BJ (cell line): ENCODE data around the gene ZNF148. TPM values are rescaled to one million over a fixed set of nuclear protein-coding genes. Genes with fewer than 3 reads are reported as not detected.

Source experiments
- CTCF ChIA-PET: fragments of 350-600 bp; formaldehyde crosslinking; extraction: SDS; loops from one replicate; lab custom pipeline; 2021; ENCODE audit warnings: antibody characterized with exemption, inconsistent platforms; lab: Yijun Ruan, JAX
- POLR2A ChIA-PET: fragments of 300-600 bp; sonication (Branson Sonifier 250); formaldehyde crosslinking; extraction: SDS; loops from one replicate; lab custom pipeline; 2021; ENCODE audit warnings: antibody characterized with exemption; lab: Charles Lee
- DNase-seq: peaks from one replicate; pipeline ENCODE4 v3.0.0-alpha.2; 2011; ENCODE audit warnings: low read depth
- H3K27me3 ChIP-seq: 2 replicates; pipeline ENCODE4 v1.6.0; 2011; ENCODE audit warnings: low read length; ENCODE audit not compliant: control insufficient read depth, insufficient read depth
- H3K36me3 ChIP-seq: 2 replicates; pipeline ENCODE4 v1.5.1; 2011; ENCODE audit warnings: low read length; ENCODE audit not compliant: control insufficient read depth, insufficient read depth
- H3K4me3 ChIP-seq: 2 replicates; pipeline ENCODE4 v1.5.1; 2011; ENCODE audit warnings: low read depth, mild to moderate bottlenecking, control low read depth, low read length
- CTCF ChIP-seq: IDR thresholded peaks from 2 replicates; pipeline ENCODE4 v1.5.1; 2011; ENCODE audit warnings: low read depth, mild to moderate bottlenecking, control low read depth, inconsistent platforms, low read length, moderate library complexity; ENCODE audit not compliant: insufficient read depth
- polyA plus RNA-seq: library from polyadenylated mRNA; depleted of rRNA; stranded (reverse); fragments of >200 nt; gene quantifications from 2 replicates; pipeline ENCODE4 v1.2.3, GENCODE V29; 2011

Gene ZNF148
- polyA plus RNA-seq, 1 experiment, result 18.4 TPM

GRCh38 chr3:125212091-125212508 lies 163.0 kb downstream of the ZNF148 start:
- POLR2A ChIA-PET, result no interaction called here

GRCh38 chr3:125211523-125212090 lies 163.5 kb downstream of the ZNF148 start:
- Histone ChIP-seq H3K27me3 (no peaks in the 10 kb centered on the region), H3K4me3 (no peak overlapping the region), H3K36me3 (no peaks in the 10 kb centered on the region)
- DNase-seq, result no peak
- CTCF ChIA-PET, result interaction anchor here (1.0 to 1.2 kb wide), 2 partner anchors 15 to 16 kb away, joined by 3 to 4 read pairs; no protein-coding TSS in a partner anchor
- TF ChIP-seq CTCF, result no peak
- POLR2A ChIA-PET, result no interaction called here

More at GRCh38 chr3:125212091-125212508, 163.0 kb downstream of the ZNF148 start:
- DNase-seq, result no peak
- CTCF ChIA-PET, result interaction anchor here (1.0 to 1.2 kb wide), 2 partner anchors 15 to 17 kb away, joined by 3 to 4 read pairs; no protein-coding TSS in a partner anchor
- TF ChIP-seq CTCF, result no peak
- H3K36me3 ChIP-seq, result no peaks in the 10 kb centered on the region
- H3K27me3 ChIP-seq, result no peaks in the 10 kb centered on the region
- H3K4me3 ChIP-seq, result peak overlapping the region; percentile 28

GRCh38 chr3:125207949-125208568 lies 167.1 kb downstream of the ZNF148 start:
- no peaks in the 10 kb centered on the region for H3K36me3 ChIP-seq
- CTCF ChIA-PET, result interaction anchor here (0.6 kb wide), 1 partner anchor 34 kb away, joined by 3 read pairs; no protein-coding TSS in a partner anchor
- no peak for TF ChIP-seq CTCF
- H3K27me3 ChIP-seq, result no peaks in the 10 kb centered on the region
- DNase-seq, result no peak
- POLR2A ChIA-PET, result no interaction called here
- no peak overlapping the region for H3K4me3 ChIP-seq

- ChIA-PET CTCF (no interaction called here), POLR2A (no interaction called here)
- DNase-seq, result no peak
- Histone ChIP-seq H3K4me3 (no peak overlapping the region), H3K36me3 (no peaks in the 10 kb centered on the region), H3K27me3 (no peaks in the 10 kb centered on the region)
- no peak for TF ChIP-seq CTCF
These were observed 167.6 kb downstream of the ZNF148 start for GRCh38 chr3:125207507-125207906.

- DNase-seq, result no peak
- POLR2A ChIA-PET, result no interaction called here
- Histone ChIP-seq H3K4me3 (no peak overlapping the region), H3K36me3 (no peaks in the 10 kb centered on the region), H3K27me3 (no peaks in the 10 kb centered on the region)
- CTCF ChIA-PET, result no interaction called here
- TF ChIP-seq CTCF, result no peak
These were observed 168.2 kb downstream of the ZNF148 start for GRCh38 chr3:125206934-125207333.
